Hepatocyte (in vitro differentiated cells): ENCODE data around the gene LRRC47. TPM values are rescaled to one million over a fixed set of nuclear protein-coding genes. Genes with fewer than 3 reads are reported as not detected.

Source experiments
- DNase-seq: peaks from one replicate; pipeline ENCODE4 v3.0.0-alpha.2; 2016; ENCODE audit warnings: low spot score
- H2AFZ ChIP-seq: fragments of 200-600 bp; sonication (generic); 2 replicates; pipeline ENCODE4 v1.6.0; 2016; ENCODE audit warnings: antibody characterized with exemption, mild to moderate bottlenecking
- H3K27ac ChIP-seq: fragments of 200-600 bp; sonication (generic); 2 replicates; pipeline ENCODE4 v1.5.1; 2016; ENCODE audit warnings: mild to moderate bottlenecking
- H3K27me3 ChIP-seq: fragments of 200-600 bp; sonication (generic); 2 replicates; pipeline ENCODE4 v1.6.1; 2016
- H3K36me3 ChIP-seq: fragments of 200-600 bp; sonication (generic); replicated peaks from 2 replicates; pipeline ENCODE4 v1.5.1; 2016; ENCODE audit warnings: low read depth; ENCODE audit not compliant: insufficient read depth
- H3K4me1 ChIP-seq: fragments of 200-600 bp; sonication (generic); 2 replicates; pipeline ENCODE4 v1.5.1; 2016; ENCODE audit warnings: mild to moderate bottlenecking, moderate library complexity; ENCODE audit not compliant: insufficient read depth
- H3K4me2 ChIP-seq: fragments of 200-600 bp; sonication (generic); 2 replicates; pipeline ENCODE4 v1.6.0; 2016
- H3K4me3 ChIP-seq: fragments of 200-600 bp; sonication (generic); 2 replicates; pipeline ENCODE4 v1.5.1; 2016; ENCODE audit warnings: mild to moderate bottlenecking
- H3K79me2 ChIP-seq: fragments of 200-600 bp; sonication (generic); 2 replicates; pipeline ENCODE4 v1.6.0; 2017; ENCODE audit warnings: mild to moderate bottlenecking
- H3K9me2 ChIP-seq: fragments of 200-600 bp; sonication (generic); replicated peaks from 2 replicates; pipeline ENCODE4 v1.6.0; 2017; ENCODE audit warnings: mild to moderate bottlenecking; ENCODE audit not compliant: insufficient read depth
- H3K9me3 ChIP-seq: fragments of 200-600 bp; sonication (generic); 2 replicates; pipeline ENCODE4 v1.5.1; 2016; ENCODE audit warnings: low read depth, mild to moderate bottlenecking
- H4K20me1 ChIP-seq: fragments of 200-600 bp; sonication (generic); 2 replicates; pipeline ENCODE4 v1.6.0; 2016; ENCODE audit warnings: mild to moderate bottlenecking; ENCODE audit not compliant: insufficient read depth, poor library complexity, severe bottlenecking
- CTCF ChIP-seq: fragments of 200-600 bp; sonication (generic); IDR thresholded peaks from 2 replicates; pipeline ENCODE4 v1.5.1; 2016; ENCODE audit warnings: antibody characterized with exemption, mild to moderate bottlenecking; ENCODE audit not compliant: poor library complexity
- EZH2 ChIP-seq: fragments of 200-600 bp; sonication (generic); IDR thresholded peaks from 2 replicates; pipeline ENCODE4 v1.6.1; 2016; ENCODE audit warnings: antibody characterized with exemption, mild to moderate bottlenecking, borderline replicate concordance
- EZH2phosphoT487 ChIP-seq: fragments of 200-600 bp; sonication (generic); IDR thresholded peaks from one replicate; pipeline ENCODE4 v1.6.1; 2018; ENCODE audit warnings: antibody characterized with exemption, mild to moderate bottlenecking, low read depth, moderate library complexity; ENCODE audit not compliant: unreplicated experiment, severe bottlenecking
- WGBS: methylation state at CpG from one replicate; pipeline ENCODE4 v1.1.6; 2016; ENCODE audit warnings: low lambda C conversion rate; ENCODE audit errors: missing lambda C conversion rate; 5-methylcytosine and 5-hydroxymethylcytosine counted together
- polyA plus RNA-seq: library from polyadenylated mRNA; unstranded; fragments of >200 nt; fragmentation: Nextera tagmentation; extraction: Ambion mirVana; gene quantifications from 2 replicates; pipeline ENCODE4 v1.2.1, GENCODE V29; 2016
- total RNA-seq: library from RNA; depleted of rRNA; stranded (reverse); fragments of >200 nt; gene quantifications from 2 replicates; pipeline ENCODE4 v1.2.3, GENCODE V29; 2014

The LRRC47 gene
- total and polyA plus RNA-seq, 2 experiments from 2014 or later = 36.2 to 38.8 TPM

GRCh38 chr1:3825356-3825755, 29.1 kb upstream of the LRRC47 start:
- Histone ChIP-seq H2AFZ (no peak overlapping the region), H3K4me2 (no peak overlapping the region), H3K9me3 (no peaks in the 10 kb centered on the region), H3K27me3 (no peaks in the 10 kb centered on the region), H3K9me2 (no peaks in the 10 kb centered on the region), H4K20me1 (no peaks in the 10 kb centered on the region), H3K36me3 (no peaks in the 10 kb centered on the region), H3K4me3 (no peak overlapping the region), H3K27ac (no peak overlapping the region), H3K4me1 (no peaks in the 10 kb centered on the region), H3K79me2 (no peaks in the 10 kb centered on the region)
- 87% methylated on average over 15 of the region's 15 CpGs for WGBS
- DNase-seq = no peak
- TF ChIP-seq EZH2phosphoT487 = no peak
- TF ChIP-seq EZH2 = no peak
- no peak for TF ChIP-seq CTCF

- TF ChIP-seq EZH2phosphoT487 (no peak), EZH2 (no peak), CTCF (no peak)
- Histone ChIP-seq H3K4me2 (no peak overlapping the region), H3K9me3 (no peaks in the 10 kb centered on the region), H3K27ac (no peak overlapping the region), H3K36me3 (no peaks in the 10 kb centered on the region), H3K4me3 (no peak overlapping the region), H3K79me2 (no peaks in the 10 kb centered on the region), H2AFZ (no peak overlapping the region), H3K4me1 (no peaks in the 10 kb centered on the region), H3K9me2 (no peaks in the 10 kb centered on the region), H4K20me1 (no peaks in the 10 kb centered on the region), H3K27me3 (no peaks in the 10 kb centered on the region)
- WGBS = 94% methylated on average over 5 of the region's 8 CpGs
- DNase-seq = no peak
These were observed 28.4 kb upstream of the LRRC47 start for GRCh38 chr1:3824650-3825049.

- H3K9me3 ChIP-seq = no peaks in the 10 kb centered on the region
- no peaks in the 10 kb centered on the region for H3K9me2 ChIP-seq
- H3K36me3 ChIP-seq = no peaks in the 10 kb centered on the region
- no peaks in the 10 kb centered on the region for H3K79me2 ChIP-seq
- TF ChIP-seq CTCF = no peak
- TF ChIP-seq EZH2 = no peak
- no peak for TF ChIP-seq EZH2phosphoT487
- H3K27me3 ChIP-seq = no peaks in the 10 kb centered on the region
- no peaks in the 10 kb centered on the region for H4K20me1 ChIP-seq
- H2AFZ ChIP-seq = no peak overlapping the region
- no peaks in the 10 kb centered on the region for H3K4me1 ChIP-seq
- H3K4me3 ChIP-seq = no peak overlapping the region
- 87% methylated on average over 16 of the region's 16 CpGs for WGBS
- DNase-seq = no peak
- no peak overlapping the region for H3K27ac ChIP-seq
- no peak overlapping the region for H3K4me2 ChIP-seq
These were observed 26.1 kb upstream of the LRRC47 start for GRCh38 chr1:3822421-3822820.

GRCh38 chr1:3821908-3822307, 25.6 kb upstream of the LRRC47 start:
- Histone ChIP-seq H3K36me3 (no peaks in the 10 kb centered on the region), H2AFZ (no peak overlapping the region), H3K9me3 (no peaks in the 10 kb centered on the region), H3K79me2 (no peaks in the 10 kb centered on the region), H3K4me1 (no peaks in the 10 kb centered on the region), H3K9me2 (no peaks in the 10 kb centered on the region), H3K27me3 (no peaks in the 10 kb centered on the region), H3K27ac (no peak overlapping the region), H3K4me2 (no peak overlapping the region), H3K4me3 (no peak overlapping the region), H4K20me1 (no peaks in the 10 kb centered on the region)
- TF ChIP-seq EZH2 (no peak), CTCF (no peak), EZH2phosphoT487 (no peak)
- DNase-seq = no peak
- 95% methylated on average over 15 of the region's 15 CpGs for WGBS
